Effector CD4-positive, alpha-beta T cell (primary cell): Measurements from ENCODE around the gene SYTL3.

Experiments
- DNase-seq: peaks from one replicate; pipeline ENCODE4 v3.0.0-alpha.2; 2020

The SYTL3 gene

GRCh38 chr6:158761746-158762145, 111.9 kb downstream of the SYTL3 start:
- no peak for DNase-seq

GRCh38 chr6:158762787-158763433, 113.1 kb downstream of the SYTL3 start:
- no peak for DNase-seq

- no peak for DNase-seq
These were observed 113.8 kb downstream of the SYTL3 start for GRCh38 chr6:158763434-158764182.

GRCh38 chr6:158764183-158764849, 114.5 kb downstream of the SYTL3 start:
- DNase-seq, result no peak

- DNase-seq, result no peak
These were observed 115.1 kb downstream of the SYTL3 start for GRCh38 chr6:158764926-158765325.

GRCh38 chr6:158765499-158766068, 115.7 kb downstream of the SYTL3 start:
- no peak for DNase-seq

- DNase-seq, result no peak
These were observed 117.0 kb downstream of the SYTL3 start for GRCh38 chr6:158766621-158767455.

- DNase-seq, result no peak
These were observed 117.9 kb downstream of the SYTL3 start for GRCh38 chr6:158767709-158768108.

GRCh38 chr6:158768436-158768835, 118.6 kb downstream of the SYTL3 start:
- no peak for DNase-seq

GRCh38 chr6:158769234-158769770, 119.4 kb downstream of the SYTL3 start:
- DNase-seq, result no peak

GRCh38 chr6:158769771-158770432, 120.0 kb downstream of the SYTL3 start:
- DNase-seq, result no peak

- DNase-seq, result no peak
These were observed 120.9 kb downstream of the SYTL3 start for GRCh38 chr6:158770533-158771330.

- no peak for DNase-seq
These were observed 121.7 kb downstream of the SYTL3 start for GRCh38 chr6:158771399-158772152.

- no peak for DNase-seq
These were observed 122.3 kb downstream of the SYTL3 start for GRCh38 chr6:158772172-158772571.

- no peak for DNase-seq
These were observed 123.1 kb downstream of the SYTL3 start for GRCh38 chr6:158772851-158773371.

GRCh38 chr6:158773581-158774449, 124.0 kb downstream of the SYTL3 start:
- DNase-seq, result no peak

- no peak for DNase-seq
These were observed 125.0 kb downstream of the SYTL3 start for GRCh38 chr6:158774717-158775449.

- DNase-seq, result no peak
These were observed 126.0 kb downstream of the SYTL3 start for GRCh38 chr6:158775832-158776231.
